ENCODE results near the gene GMPPA. TPM values are rescaled to one million over a fixed set of nuclear protein-coding genes. Genes with fewer than 3 reads are reported as not detected.

The GMPPA gene
- total RNA-seq, 6 experiments from 2014 or later = 21.7 to 54.1 (median 40.2) TPM

GRCh38 chr2:219462349-219462748 is 36.3 kb upstream of the GMPPA start:
- no peaks in the 10 kb centered on the region for H3K27me3 ChIP-seq
- H3K4me1 ChIP-seq = no peaks in the 10 kb centered on the region
- DNase-seq (no peak), ATAC-seq (no peak)
- TF ChIP-seq POLR2A (IDR thresholded peaks at IDR 0.05) = no peak
- TF ChIP-seq, protein P1, sequence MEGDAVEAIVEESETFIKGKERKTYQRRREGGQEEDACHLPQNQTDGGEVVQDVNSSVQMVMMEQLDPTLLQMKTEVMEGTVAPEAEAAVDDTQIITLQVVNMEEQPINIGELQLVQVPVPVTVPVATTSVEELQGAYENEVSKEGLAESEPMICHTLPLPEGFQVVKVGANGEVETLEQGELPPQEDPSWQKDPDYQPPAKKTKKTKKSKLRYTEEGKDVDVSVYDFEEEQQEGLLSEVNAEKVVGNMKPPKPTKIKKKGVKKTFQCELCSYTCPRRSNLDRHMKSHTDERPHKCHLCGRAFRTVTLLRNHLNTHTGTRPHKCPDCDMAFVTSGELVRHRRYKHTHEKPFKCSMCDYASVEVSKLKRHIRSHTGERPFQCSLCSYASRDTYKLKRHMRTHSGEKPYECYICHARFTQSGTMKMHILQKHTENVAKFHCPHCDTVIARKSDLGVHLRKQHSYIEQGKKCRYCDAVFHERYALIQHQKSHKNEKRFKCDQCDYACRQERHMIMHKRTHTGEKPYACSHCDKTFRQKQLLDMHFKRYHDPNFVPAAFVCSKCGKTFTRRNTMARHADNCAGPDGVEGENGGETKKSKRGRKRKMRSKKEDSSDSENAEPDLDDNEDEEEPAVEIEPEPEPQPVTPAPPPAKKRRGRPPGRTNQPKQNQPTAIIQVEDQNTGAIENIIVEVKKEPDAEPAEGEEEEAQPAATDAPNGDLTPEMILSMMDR (IDR thresholded peaks at IDR 0.05) = no peak
- H3K4me3 ChIP-seq = no peak overlapping the region
- H3K27ac ChIP-seq = no peak overlapping the region
- 97% methylated on average over 4 of the region's 9 CpGs for WGBS (ENCODE audit: insufficient coverage, low coverage, low lambda C conversion rate, missing lambda C conversion rate)
- intact Hi-C loops (cut with DNase I) = no loop called here
- H3K36me3 ChIP-seq = no peaks in the 10 kb centered on the region
- H3K9me3 ChIP-seq = no peaks in the 10 kb centered on the region

DNA sequence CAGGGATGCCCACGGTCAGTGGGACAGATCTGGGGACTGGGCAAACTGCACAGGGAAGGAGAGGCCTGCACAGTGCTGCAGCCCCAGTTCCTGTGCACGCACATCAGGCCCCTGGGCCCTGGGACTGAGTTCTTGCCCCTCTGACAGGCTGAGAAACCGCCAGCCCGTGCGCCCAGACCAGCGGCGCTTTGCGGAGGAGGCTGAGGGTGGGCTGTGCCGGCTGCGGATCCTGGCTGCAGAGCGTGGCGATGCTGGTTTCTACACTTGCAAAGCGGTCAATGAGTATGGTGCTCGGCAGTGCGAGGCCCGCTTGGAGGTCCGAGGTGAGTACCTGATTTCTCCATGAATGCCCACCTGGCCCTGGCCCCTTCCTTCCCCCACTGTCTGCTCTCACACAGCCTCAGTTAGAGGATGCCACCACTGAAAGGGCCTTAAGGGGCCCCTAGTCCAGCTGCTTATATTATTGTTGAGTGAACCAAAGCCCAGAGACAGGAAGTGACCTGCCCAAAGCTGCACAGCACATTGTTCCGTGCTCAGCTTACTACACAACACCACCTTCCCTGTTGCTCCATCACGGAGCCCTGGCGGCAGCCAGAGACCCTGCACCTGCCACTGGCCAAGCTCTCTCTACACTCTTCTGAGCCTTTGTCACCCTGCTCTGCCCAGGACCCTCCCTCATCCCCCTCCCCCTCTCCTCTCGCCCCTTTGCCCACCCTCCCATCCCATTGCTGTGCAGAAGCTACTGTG is 34.2 kb upstream of the GMPPA start:
- H3K4me1 ChIP-seq = no peaks in the 10 kb centered on the region
- peak in 1 of 3 donors; percentile 42 for DNase-seq

DNA sequence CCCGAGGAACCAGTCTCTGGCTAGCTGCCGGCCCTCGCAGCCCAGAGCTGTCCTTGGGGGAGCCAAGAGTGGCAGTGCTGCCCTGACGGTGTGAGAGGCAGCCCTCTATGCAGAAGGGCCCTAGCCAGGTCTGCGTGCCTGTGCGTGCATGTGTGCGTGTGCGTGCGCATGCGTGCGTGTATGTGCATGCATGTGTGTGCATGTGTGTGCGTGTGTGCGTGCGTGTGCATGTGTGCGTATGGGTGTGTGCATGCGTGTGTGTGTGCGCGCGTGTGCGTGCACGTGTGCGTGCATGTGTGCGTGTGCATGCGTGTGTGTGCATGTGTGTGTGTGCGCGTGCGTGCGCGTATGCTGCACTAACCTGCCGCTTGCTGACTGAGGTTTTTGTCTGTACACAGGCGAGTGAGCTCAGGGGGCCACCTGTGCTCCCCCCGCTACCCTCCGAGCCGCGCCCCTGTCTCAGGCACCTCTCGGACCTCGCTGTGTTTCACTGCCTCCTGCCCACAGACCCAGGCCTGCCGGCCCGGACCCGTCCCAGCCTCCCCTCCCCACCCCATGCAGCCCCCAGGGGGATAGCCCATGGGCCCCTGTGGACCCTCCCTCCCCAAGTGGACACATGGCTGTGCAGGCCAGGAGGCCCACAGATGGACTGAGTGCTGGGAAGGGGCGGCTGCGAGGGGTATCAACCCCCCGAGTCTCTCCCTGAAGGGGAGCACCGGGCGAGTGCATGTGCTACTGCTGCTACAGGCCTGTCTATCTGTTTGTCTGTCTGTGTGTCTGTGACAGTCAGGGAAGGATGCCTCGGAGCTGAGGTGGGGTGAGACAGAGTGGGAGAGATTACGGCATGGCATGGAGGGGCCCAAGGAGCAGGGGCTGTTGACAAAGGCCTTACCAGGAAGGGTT is 32.8 kb upstream of the GMPPA start:
- TF ChIP-seq, protein P1 (IDR thresholded peaks at IDR 0.05) = no peak
- 65% methylated on average over 6 of the region's 47 CpGs for WGBS (ENCODE audit: insufficient coverage, low coverage, low lambda C conversion rate, missing lambda C conversion rate)
- DNase-seq = no peak
- intact Hi-C loops (cut with DNase I) = no loop called here
- Histone ChIP-seq H3K4me3 (no peak overlapping the region), H3K27ac (no peak overlapping the region), H3K36me3 (no peaks in the 10 kb centered on the region), H3K27me3 (no peaks in the 10 kb centered on the region), H3K4me1 (no peaks in the 10 kb centered on the region), H3K9me3 (no peaks in the 10 kb centered on the region)
- no peak for ATAC-seq

More for the DNA sequence above, 34.2 kb upstream of the GMPPA start:
- no peak overlapping the region for H3K4me3 ChIP-seq
- 54% methylated on average over 3 of the region's 21 CpGs for WGBS (ENCODE audit: insufficient coverage, low coverage, low lambda C conversion rate, missing lambda C conversion rate)
- TF ChIP-seq, protein P1 (IDR thresholded peaks at IDR 0.05) = no peak
- TF ChIP-seq POLR2A (IDR thresholded peaks at IDR 0.05) = no peak
- H3K27ac ChIP-seq = no peak overlapping the region
- no peaks in the 10 kb centered on the region for H3K36me3 ChIP-seq
- intact Hi-C loops (cut with DNase I) = no loop called here
- no peaks in the 10 kb centered on the region for H3K27me3 ChIP-seq
- no peaks in the 10 kb centered on the region for H3K9me3 ChIP-seq
- no peak for ATAC-seq

- intact Hi-C loops (cut with DNase I) = no loop called here
- Histone ChIP-seq H3K4me3 (no peak overlapping the region), H3K27me3 (no peaks in the 10 kb centered on the region), H3K9me3 (no peaks in the 10 kb centered on the region), H3K36me3 (no peaks in the 10 kb centered on the region), H3K27ac (no peak overlapping the region), H3K4me1 (no peaks in the 10 kb centered on the region)
- no peak for ATAC-seq
- no peak for DNase-seq
- 70% methylated on average over 7 of the region's 28 CpGs for WGBS (ENCODE audit: insufficient coverage, low coverage, low lambda C conversion rate, missing lambda C conversion rate)
- TF ChIP-seq, protein P1 (IDR thresholded peaks at IDR 0.05) = no peak
- TF ChIP-seq POLR2A (IDR thresholded peaks at IDR 0.05) = no peak
Observed at GRCh38 chr2:219466816-219467735, 31.6 kb upstream of the GMPPA start.

Measured in right lobe of liver (tissue), 6 donors.